ENCODE results near the gene PRDM16.

PRDM16 gene

DNA sequence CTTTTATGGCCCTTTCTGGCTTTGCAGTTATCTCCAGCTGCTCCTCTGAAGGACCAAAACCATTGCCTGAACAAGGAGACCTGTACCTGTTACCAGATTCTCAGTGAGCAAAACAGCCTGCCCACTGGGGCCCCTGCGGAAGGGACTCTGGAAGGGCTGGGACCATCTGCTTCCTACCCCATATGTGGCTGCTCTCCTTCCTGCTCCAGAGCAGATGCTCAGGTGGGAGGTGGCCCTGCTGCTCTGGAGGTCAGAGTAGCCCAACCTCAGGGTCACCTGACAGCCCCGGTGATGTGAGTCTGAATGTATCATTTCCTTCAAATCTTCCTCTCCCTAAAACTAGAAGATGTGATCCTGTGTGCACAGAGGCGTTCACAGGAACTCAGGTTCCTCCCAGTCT is 33.6 kb downstream of the PRDM16 start:
- Mint-ChIP-seq H3K36me3 (ENCODE audit: low read depth) (no peaks in the 10 kb centered on the region), H3K9me3 (no peaks in the 10 kb centered on the region), H3K27ac (no peak overlapping the region), H3K4me1 (ENCODE audit: low read depth) (no peaks in the 10 kb centered on the region), H3K27me3 (ENCODE audit: low read depth) (no peaks in the 10 kb centered on the region), H3K4me3 (no peak overlapping the region)

DNA sequence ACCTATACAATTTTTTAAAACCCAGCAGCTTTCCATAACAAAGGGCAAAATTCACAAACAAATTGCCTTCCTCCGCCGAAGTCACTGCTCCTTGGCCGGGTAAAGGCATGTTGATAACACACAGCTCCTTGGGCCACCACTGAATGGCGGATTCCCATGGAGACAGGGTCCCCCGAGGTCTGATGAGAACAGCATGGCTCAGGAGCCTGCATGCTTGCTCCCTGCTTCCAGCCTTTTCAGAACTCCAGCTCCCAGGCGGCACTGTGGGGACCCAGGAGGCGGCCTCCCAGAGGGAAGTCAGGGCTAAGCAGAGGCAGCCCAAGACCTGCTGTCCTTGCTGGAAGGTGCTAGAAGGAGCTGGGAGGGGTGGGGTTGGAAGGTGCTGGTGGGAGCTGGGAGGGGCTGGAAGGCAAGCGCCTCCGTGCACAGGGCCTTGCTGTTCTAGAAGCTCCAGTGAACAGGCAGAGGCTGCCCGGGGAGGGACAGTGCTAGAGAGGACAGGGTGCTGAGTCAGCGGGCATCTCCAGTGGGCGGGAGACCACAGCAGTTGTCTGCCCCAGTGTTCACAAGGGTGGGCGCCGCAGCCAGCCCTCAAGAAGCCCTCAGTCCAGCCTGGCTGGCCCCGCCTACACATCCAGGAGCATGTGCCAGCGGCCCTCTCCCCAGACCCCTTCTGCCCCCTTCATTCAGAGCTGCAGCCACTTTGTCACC is 35.1 kb downstream of the PRDM16 start:
- Mint-ChIP-seq H3K9me3 (no peaks in the 10 kb centered on the region), H3K36me3 (ENCODE audit: low read depth) (no peaks in the 10 kb centered on the region), H3K27ac (no peak overlapping the region), H3K4me1 (ENCODE audit: low read depth) (no peaks in the 10 kb centered on the region), H3K4me3 (no peak overlapping the region), H3K27me3 (ENCODE audit: low read depth) (no peaks in the 10 kb centered on the region)

DNA sequence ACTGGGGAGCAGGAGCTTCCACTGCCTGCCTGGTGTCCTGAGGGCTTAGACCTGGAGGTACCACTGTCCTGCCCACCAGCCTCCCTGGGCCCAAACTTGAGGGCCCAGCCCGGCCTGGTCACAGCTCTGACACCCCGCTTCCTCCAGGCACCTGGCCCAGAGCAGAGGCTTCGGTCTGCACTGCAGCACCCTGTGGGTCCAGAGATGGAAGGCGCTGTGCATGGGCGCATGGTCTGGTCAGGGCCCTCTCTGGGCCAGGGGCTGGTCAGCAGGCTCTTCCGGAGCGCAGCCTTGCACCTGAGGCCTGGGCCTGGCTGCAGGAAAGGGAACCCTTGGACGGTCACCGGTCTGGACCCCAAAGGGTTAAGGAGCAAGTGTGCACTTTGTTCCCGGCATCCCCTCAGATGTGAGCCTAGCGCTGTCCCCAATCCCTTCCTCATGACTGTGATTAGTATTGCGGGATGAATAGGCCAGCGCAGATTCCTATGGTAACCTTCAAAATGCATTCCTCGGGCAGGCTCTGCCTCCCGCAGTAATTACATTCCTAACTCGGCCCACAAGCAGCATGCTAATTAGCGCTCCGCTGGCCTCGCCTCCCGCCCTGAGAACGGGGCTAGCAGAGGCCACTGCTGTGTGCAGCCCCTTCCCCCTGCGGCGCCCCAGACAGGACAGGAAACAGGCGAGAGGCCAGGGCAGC is 36.3 kb downstream of the PRDM16 start:
- no peak overlapping the region for H3K4me3 Mint-ChIP-seq
- H3K36me3 Mint-ChIP-seq (ENCODE audit: low read depth): no peaks in the 10 kb centered on the region
- H3K27me3 Mint-ChIP-seq (ENCODE audit: low read depth): no peaks in the 10 kb centered on the region
- H3K4me1 Mint-ChIP-seq (ENCODE audit: low read depth): no peaks in the 10 kb centered on the region
- H3K9me3 Mint-ChIP-seq: no peaks in the 10 kb centered on the region
- no peak overlapping the region for H3K27ac Mint-ChIP-seq

DNA sequence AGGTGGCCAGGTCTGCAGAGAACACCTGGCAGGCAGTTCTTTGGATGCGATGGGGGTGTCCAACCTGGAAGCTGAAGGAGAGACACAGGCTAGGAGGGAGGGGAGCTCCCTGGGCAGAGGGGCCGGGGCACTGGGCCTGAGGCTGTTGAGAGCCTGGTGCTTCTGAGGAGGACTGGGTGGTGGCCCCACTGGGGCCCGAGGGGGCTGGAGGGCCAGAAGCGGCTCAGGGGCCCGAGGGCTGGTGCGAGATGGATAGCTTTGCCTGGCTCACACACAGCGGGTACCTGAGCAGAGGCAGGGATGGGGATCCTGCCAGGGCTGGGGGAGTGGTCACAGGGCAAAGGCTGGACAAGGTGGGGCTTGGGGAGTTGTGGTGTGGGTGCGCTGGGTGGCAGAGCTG is 37.2 kb downstream of the PRDM16 start:
- H3K27ac Mint-ChIP-seq: no peak overlapping the region
- H3K4me3 Mint-ChIP-seq: no peak overlapping the region
- H3K9me3 Mint-ChIP-seq: no peaks in the 10 kb centered on the region
- no peaks in the 10 kb centered on the region for H3K27me3 Mint-ChIP-seq (ENCODE audit: low read depth)
- no peaks in the 10 kb centered on the region for H3K36me3 Mint-ChIP-seq (ENCODE audit: low read depth)
- no peaks in the 10 kb centered on the region for H3K4me1 Mint-ChIP-seq (ENCODE audit: low read depth)

DNA sequence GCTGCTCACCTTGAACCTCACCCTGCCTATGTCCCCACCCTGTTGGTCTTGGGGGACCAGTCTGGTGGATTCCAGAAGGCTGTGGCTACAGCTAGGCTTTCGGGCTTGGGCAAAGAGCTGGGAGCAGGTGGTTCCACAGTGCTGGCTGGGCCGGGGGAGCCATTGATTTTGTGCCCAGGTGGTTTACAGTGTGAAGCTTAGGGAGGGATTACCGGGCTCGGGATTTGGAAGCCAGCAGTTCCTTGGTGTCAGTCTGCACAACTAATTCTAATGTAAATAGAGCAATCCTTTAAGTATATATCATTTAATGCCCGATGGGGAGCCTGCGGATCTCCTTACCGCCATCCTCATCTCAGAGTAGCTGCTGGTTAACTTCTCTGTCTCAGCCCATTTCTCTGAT is 38.2 kb downstream of the PRDM16 start:
- Mint-ChIP-seq H3K27ac (no peak overlapping the region), H3K27me3 (ENCODE audit: low read depth) (no peaks in the 10 kb centered on the region), H3K36me3 (ENCODE audit: low read depth) (no peaks in the 10 kb centered on the region), H3K4me1 (ENCODE audit: low read depth) (no peaks in the 10 kb centered on the region), H3K4me3 (no peak overlapping the region), H3K9me3 (no peaks in the 10 kb centered on the region)

DNA sequence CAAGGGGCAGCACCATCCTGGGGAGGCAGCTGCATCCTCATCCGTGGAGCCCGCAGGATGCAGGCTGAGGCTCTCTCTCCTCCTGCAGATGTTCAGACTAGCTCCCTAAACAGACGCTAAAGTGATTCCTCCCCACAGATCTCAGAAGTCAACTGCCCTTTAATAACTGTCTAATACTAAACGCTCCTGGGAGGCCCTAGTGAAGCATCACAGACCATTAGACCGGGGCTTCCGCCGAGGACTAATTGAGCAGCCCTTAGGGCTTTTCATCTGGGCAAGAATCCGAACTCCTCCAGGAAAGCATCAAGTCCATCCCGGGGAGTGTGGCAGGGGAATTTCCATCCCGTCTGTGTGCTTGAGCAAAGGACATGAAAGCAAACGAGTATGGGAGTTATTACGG is 40.4 kb downstream of the PRDM16 start:
- H3K27me3 Mint-ChIP-seq (ENCODE audit: low read depth): no peaks in the 10 kb centered on the region
- no peaks in the 10 kb centered on the region for H3K9me3 Mint-ChIP-seq

DNA sequence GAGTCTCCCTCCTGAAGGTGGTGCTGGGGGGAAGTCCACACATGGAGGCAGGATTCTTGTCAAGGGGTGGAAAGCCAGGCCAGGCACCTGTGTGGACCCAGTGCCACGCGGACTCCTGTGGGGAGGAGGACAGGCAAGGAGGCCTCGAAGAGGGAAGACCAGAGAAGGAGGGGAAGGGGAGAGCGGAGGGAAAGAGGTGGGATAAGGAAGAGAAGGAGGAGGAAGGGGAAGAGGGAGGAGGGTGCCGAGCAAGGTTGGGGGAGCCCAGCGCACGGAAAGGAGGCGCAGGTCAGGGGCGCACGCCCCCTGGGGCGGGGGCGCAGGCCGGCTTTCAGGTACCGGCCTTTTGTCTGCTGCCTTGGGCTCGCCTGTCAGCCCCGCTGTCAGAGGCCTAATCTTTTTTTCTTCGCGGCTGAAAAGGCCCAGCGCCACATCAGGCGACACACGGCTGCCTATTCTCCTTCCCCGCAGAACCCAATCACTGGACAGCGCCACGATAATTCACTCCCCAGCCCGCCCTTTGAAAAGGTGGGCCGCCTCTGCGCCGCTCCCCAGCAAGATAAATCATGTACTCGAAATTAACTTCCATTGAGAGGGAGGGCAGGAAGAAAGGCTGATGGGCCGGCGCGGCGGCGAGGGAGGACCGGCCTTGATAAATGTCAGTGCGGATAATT is 42.5 kb downstream of the PRDM16 start:
- no peak overlapping the region for H3K4me3 Mint-ChIP-seq
- H3K27ac Mint-ChIP-seq: no peak overlapping the region
- no peaks in the 10 kb centered on the region for H3K9me3 Mint-ChIP-seq
- H3K36me3 Mint-ChIP-seq (ENCODE audit: low read depth): no peaks in the 10 kb centered on the region
- H3K27me3 Mint-ChIP-seq (ENCODE audit: low read depth): no peaks in the 10 kb centered on the region
- H3K4me1 Mint-ChIP-seq (ENCODE audit: low read depth): no peaks in the 10 kb centered on the region

More for the DNA sequence above, 40.4 kb downstream of the PRDM16 start:
- Mint-ChIP-seq H3K4me1 (ENCODE audit: low read depth) (no peaks in the 10 kb centered on the region), H3K4me3 (no peak overlapping the region), H3K27ac (no peak overlapping the region), H3K36me3 (ENCODE audit: low read depth) (no peaks in the 10 kb centered on the region)

DNA sequence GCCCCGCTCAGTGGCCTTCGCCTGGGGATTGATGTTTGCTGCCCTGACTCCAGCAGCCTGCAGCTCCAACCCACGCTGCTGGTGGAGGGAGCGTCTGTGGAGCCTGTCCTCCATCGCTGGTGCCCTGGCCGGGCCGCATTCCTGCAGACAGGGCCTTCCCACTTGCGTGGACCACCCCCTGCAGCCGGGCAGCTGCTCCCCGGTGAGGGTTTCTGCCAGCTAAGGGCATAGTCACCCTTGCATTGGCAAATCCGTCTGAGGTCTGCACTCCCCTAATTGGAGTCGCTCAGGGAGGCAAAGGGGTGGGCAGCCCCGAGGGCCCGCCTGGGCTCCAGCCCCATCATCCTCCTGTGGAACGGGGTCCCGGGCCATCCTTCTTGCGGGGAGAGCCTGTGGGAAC is 43.5 kb downstream of the PRDM16 start:
- no peak overlapping the region for H3K27ac Mint-ChIP-seq
- no peak overlapping the region for H3K4me3 Mint-ChIP-seq
- H3K9me3 Mint-ChIP-seq: no peaks in the 10 kb centered on the region
- H3K27me3 Mint-ChIP-seq (ENCODE audit: low read depth): no peaks in the 10 kb centered on the region
- no peaks in the 10 kb centered on the region for H3K4me1 Mint-ChIP-seq (ENCODE audit: low read depth)
- H3K36me3 Mint-ChIP-seq (ENCODE audit: low read depth): no peaks in the 10 kb centered on the region

DNA sequence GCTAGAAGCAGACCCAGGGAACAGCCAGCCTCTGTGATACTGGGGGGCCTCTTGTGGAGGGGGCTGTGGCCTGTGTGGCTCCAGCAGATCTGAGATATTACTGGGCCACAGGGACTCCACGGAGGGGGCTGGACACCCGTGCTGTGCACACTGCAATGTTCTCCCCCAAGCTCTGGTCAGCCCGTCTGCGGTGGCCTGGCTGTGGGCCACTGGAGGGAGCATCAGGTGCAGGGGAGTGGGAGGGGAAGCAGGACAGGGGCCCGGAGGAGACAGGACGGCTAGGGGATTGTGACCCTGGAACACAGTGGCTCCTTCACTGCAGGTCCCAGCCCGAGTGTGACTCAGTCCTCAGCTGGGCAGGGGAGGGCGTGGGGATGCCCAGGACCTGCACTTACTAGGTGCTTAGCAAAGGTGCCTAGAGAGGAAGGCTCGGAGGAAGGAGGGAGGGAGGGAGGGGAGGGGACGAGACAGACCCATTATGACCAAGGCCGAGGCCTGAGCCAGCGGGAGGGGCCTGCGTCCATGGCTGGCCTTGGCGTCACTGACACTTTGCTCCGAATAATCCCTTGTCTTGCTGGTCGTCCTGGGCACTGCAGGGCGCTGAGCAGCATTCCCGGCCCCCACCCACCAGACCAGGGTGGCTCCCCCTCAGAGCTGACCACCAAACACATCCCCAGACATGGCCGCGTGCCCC is 44.2 kb downstream of the PRDM16 start:
- no peak overlapping the region for H3K27ac Mint-ChIP-seq
- H3K36me3 Mint-ChIP-seq (ENCODE audit: low read depth): no peaks in the 10 kb centered on the region
- H3K4me1 Mint-ChIP-seq (ENCODE audit: low read depth): no peaks in the 10 kb centered on the region
- H3K27me3 Mint-ChIP-seq (ENCODE audit: low read depth): no peaks in the 10 kb centered on the region
- no peak overlapping the region for H3K4me3 Mint-ChIP-seq
- no peaks in the 10 kb centered on the region for H3K9me3 Mint-ChIP-seq

DNA sequence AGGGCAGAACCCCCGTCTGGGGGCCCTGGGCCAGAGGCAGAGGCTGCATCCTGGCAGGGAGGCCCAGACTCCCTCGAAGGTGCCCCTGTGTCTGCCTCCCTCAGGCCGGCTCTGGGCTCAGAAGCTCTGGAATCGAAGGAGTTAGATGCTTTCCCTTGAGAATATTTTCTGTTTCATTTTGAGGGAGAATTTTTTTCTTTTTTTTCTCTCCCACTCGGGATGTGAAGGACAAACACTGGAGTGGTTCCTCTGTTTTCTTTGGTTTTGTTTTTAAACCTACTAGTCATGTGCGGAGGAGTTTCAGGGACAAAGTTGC is 44.7 kb downstream of the PRDM16 start:
- Mint-ChIP-seq H3K4me3 (no peak overlapping the region), H3K27ac (no peak overlapping the region), H3K4me1 (ENCODE audit: low read depth) (no peaks in the 10 kb centered on the region), H3K36me3 (ENCODE audit: low read depth) (no peaks in the 10 kb centered on the region), H3K27me3 (ENCODE audit: low read depth) (no peaks in the 10 kb centered on the region), H3K9me3 (no peaks in the 10 kb centered on the region)

DNA sequence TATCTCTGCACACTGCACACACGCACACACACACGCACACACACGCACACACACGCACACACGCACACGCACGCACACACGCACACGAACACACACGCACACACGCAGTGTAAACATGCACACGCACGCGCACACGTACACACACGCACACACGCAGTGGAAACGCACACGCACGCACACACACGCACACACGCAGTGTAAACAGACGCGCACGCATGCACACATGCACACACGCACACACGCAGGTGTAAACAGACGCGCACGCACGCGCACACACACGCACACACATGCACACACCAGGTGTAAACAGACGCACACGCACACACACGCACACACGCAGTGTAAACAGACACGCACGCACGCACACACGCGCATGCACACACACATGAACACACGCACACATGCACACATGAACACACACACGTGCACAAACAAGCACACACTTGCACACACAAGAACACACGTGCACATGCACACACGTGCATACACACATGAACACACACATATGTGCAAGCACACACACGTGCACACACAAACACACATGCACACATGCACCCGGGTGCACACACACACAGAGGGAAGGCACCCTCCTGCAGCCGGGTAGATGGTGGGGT is 45.2 kb downstream of the PRDM16 start:
- no peak overlapping the region for H3K4me3 Mint-ChIP-seq
- no peaks in the 10 kb centered on the region for H3K36me3 Mint-ChIP-seq (ENCODE audit: low read depth)
- H3K27ac Mint-ChIP-seq: no peak overlapping the region
- H3K27me3 Mint-ChIP-seq (ENCODE audit: low read depth): no peaks in the 10 kb centered on the region
- H3K4me1 Mint-ChIP-seq (ENCODE audit: low read depth): no peaks in the 10 kb centered on the region
- no peaks in the 10 kb centered on the region for H3K9me3 Mint-ChIP-seq

DNA sequence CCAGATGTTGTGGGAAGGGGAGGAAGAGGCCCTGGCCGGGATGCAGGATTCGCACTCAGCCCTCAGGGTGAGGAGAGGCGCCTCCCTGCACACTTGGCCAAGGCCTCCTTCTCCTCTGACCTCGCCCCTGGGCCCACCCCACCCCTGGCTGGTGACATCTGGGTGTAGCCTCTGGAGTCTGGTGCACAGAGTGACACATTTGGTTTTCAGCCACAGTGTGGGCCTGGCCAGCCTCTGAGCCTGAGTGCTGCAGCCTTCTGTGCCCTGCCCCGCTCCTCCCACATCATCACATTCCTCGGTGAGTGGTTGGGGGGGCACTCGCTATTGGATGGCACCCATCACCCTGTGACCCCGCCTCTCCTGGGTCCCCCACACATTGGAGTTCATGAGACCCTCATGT is 45.8 kb downstream of the PRDM16 start:
- no peak overlapping the region for H3K4me3 Mint-ChIP-seq
- no peaks in the 10 kb centered on the region for H3K36me3 Mint-ChIP-seq (ENCODE audit: low read depth)
- H3K9me3 Mint-ChIP-seq: no peaks in the 10 kb centered on the region
- H3K27me3 Mint-ChIP-seq (ENCODE audit: low read depth): no peaks in the 10 kb centered on the region
- H3K27ac Mint-ChIP-seq: no peak overlapping the region
- no peaks in the 10 kb centered on the region for H3K4me1 Mint-ChIP-seq (ENCODE audit: low read depth)

DNA sequence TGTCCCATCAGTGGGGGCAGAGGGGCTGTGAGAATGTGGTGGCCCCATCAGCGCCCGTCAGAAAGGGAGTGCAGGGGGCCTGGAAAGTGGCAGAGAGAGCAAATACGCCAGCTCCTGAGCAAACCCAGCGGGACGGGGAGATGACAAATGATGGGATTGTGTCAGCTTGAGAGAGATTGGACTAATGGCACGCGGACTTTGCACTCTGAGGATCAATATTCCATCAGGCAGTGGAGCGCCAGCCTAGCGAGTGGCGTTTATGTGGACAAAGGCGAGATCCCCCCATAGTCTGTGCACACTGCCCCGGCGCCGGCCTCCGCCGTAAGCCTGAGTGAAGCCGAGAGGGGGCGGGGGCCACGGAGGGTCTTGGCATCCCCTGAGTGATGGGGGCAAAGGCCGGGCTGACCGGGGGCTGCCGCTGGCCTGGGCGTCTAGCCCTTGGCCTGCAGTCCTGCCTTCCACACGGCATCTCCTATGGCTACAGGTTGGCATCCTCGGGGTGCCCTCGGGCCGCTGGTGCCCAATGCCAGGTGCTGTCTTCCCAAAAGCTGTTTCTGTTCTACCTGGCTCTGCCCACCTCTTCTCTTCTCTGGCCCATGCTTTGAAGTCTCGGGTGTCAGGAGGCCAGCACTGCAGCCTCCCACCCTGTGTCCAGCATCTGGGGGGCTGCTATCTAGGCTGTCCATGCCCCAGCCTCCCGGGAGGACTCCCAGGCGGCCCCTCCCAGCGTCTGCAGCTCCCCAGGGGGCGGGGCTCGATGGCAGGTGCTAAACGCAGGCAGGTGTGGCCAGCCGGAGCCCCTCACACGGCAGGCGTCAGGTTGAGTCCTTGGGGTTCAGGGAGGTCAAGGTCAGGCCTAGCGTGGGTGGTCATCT is 46.5 kb downstream of the PRDM16 start:
- no peak overlapping the region for H3K4me3 Mint-ChIP-seq
- H3K9me3 Mint-ChIP-seq: no peaks in the 10 kb centered on the region
- no peaks in the 10 kb centered on the region for H3K27me3 Mint-ChIP-seq (ENCODE audit: low read depth)
- no peak overlapping the region for H3K27ac Mint-ChIP-seq
- H3K36me3 Mint-ChIP-seq (ENCODE audit: low read depth): no peaks in the 10 kb centered on the region
- H3K4me1 Mint-ChIP-seq (ENCODE audit: low read depth): no peaks in the 10 kb centered on the region

DNA sequence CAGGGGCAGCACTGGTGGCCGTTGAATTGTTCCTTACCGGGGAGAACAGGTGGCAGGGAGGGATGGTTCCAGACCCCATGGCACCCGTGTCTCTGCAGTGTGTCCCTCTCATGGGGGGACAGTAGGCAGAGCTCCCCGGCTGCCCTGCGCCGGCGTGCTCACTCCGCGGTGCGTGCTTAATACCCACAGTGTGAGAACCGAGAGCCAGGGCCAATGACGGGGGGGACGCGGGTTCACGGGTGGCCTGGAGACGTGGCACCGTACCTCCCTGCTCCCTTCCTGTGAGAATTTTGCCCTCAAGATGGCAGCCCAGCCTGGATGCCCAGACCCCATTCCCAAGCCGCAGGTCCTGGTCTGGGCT is 47.1 kb downstream of the PRDM16 start:
- no peaks in the 10 kb centered on the region for H3K9me3 Mint-ChIP-seq
- H3K27me3 Mint-ChIP-seq (ENCODE audit: low read depth): no peaks in the 10 kb centered on the region
- H3K4me1 Mint-ChIP-seq (ENCODE audit: low read depth): no peaks in the 10 kb centered on the region
- no peak overlapping the region for H3K27ac Mint-ChIP-seq
- H3K36me3 Mint-ChIP-seq (ENCODE audit: low read depth): no peaks in the 10 kb centered on the region
- no peak overlapping the region for H3K4me3 Mint-ChIP-seq
